Endothelial cell of umbilical vein (primary cell): ENCODE data around the gene M1AP. TPM values are rescaled to one million over a fixed set of nuclear protein-coding genes. Genes with fewer than 3 reads are reported as not detected.

ENCODE experiments used
- BruUV-seq: library from RNA; stranded (reverse); fragments of 400-500 nt; replicated peaks from 2 replicates; lab custom pipeline; 2021; lab: Mats Ljungman, UMichigan
- CTCF ChIA-PET: fragments of 300-600, 350-600 bp; sonication (Branson Sonifier 250); formaldehyde crosslinking; loops from one replicate; lab custom pipeline; 2021; ENCODE audit warnings: antibody characterized with exemption, inconsistent platforms; lab: Charles Lee
- POLR2A ChIA-PET: fragments of 300-600, 350-600 bp; sonication (Branson Sonifier 250); formaldehyde crosslinking; loops from one replicate; lab custom pipeline; 2021; ENCODE audit warnings: antibody characterized with exemption, inconsistent platforms; lab: Charles Lee
- DNase-seq: peaks from one replicate; pipeline ENCODE4 v3.0.0-alpha.2; 2011; ENCODE audit warnings: low read depth, low spot score
- FAIRE-seq: peaks from 2 replicates; lab custom pipeline; 2011; peaks lifted over from hg19 to GRCh38; lab: Jason Lieb, UNC
- H2AFZ ChIP-seq: 2 replicates; pipeline ENCODE4 v1.6.0; 2012; ENCODE audit warnings: low read depth, low read length, control low read depth, inconsistent platforms
- H3K27ac ChIP-seq: 2 replicates; pipeline ENCODE4 v1.5.1; 2011; ENCODE audit warnings: low read depth, mild to moderate bottlenecking, control low read depth, low read length, moderate library complexity; ENCODE audit not compliant: insufficient read depth
- H3K27me3 ChIP-seq, 2 experiments: 2 replicates each; pipeline versions ENCODE4 v1.6.0 to v1.6.1; 2011; ENCODE audit warnings: low read length in 2 of 2, mixed read lengths in 1 of 2; ENCODE audit not compliant: control insufficient read depth in 2 of 2, insufficient read depth in 2 of 2
- H3K36me3 ChIP-seq, 2 experiments: 2 replicates in 1 of 2; 3 replicates in 1 of 2; pipeline ENCODE4 v1.5.1; 2011; ENCODE audit warnings: low read length in 2 of 2, mild to moderate bottlenecking in 1 of 2, moderate library complexity in 1 of 2; ENCODE audit not compliant: control insufficient read depth in 2 of 2, insufficient read depth in 2 of 2; ENCODE audit errors: extremely low read depth in 1 of 2
- H3K4me1 ChIP-seq: 3 replicates; pipeline ENCODE4 v1.5.1; 2011; ENCODE audit warnings: mild to moderate bottlenecking, low read length; ENCODE audit not compliant: control insufficient read depth, insufficient read depth; ENCODE audit errors: extremely low read depth
- H3K4me2 ChIP-seq: 2 replicates; pipeline ENCODE4 v1.6.1; 2011; ENCODE audit warnings: low read length, control low read depth, mixed read lengths; ENCODE audit not compliant: insufficient read depth
- H3K4me3 ChIP-seq, 3 experiments: fragments of 200-600 bp in 1 of 3; sonication (generic), shearing (Covaris generic) in 1 of 3; replicated peaks in 1 of 3; 2 replicates each; pipeline ENCODE4 v1.5.1; 2011 to 2016; ENCODE audit warnings: control low read depth in 3 of 3, low read length in 3 of 3, mild to moderate bottlenecking in 2 of 3, inconsistent platforms in 1 of 3, low read depth in 1 of 3, moderate library complexity in 1 of 3; ENCODE audit not compliant: insufficient read depth in 1 of 3
- H3K79me2 ChIP-seq: 2 replicates; pipeline ENCODE4 v1.6.0; 2012; ENCODE audit warnings: low read length, inconsistent platforms; ENCODE audit not compliant: control insufficient read depth, insufficient read depth
- H3K9ac ChIP-seq: replicated peaks from 2 replicates; pipeline ENCODE3; 2011; ENCODE audit warnings: low read length, control low read depth; ENCODE audit not compliant: insufficient read depth; ENCODE audit errors: extremely low read depth
- H3K9me1 ChIP-seq: replicated peaks from 3 replicates; pipeline ENCODE4 v1.6.0; 2011; ENCODE audit warnings: mild to moderate bottlenecking, low read length; ENCODE audit not compliant: control insufficient read depth, insufficient read depth; ENCODE audit errors: extremely low read depth
- H3K9me3 ChIP-seq: replicated peaks from 2 replicates; pipeline ENCODE4 v1.5.1; 2012; ENCODE audit warnings: low read length, inconsistent platforms; ENCODE audit not compliant: control insufficient read depth, insufficient read depth
- H4K20me1 ChIP-seq: replicated peaks from 2 replicates; pipeline ENCODE3; 2011; ENCODE audit warnings: mild to moderate bottlenecking, low read length; ENCODE audit not compliant: control insufficient read depth, insufficient read depth; ENCODE audit errors: extremely low read depth
- EZH2 ChIP-seq: IDR thresholded peaks from 2 replicates; pipeline ENCODE4 v1.6.1; 2012; ENCODE audit warnings: borderline replicate concordance, low read depth, mild to moderate bottlenecking, moderate library complexity, low read length, inconsistent platforms; ENCODE audit not compliant: severe bottlenecking
- FOS ChIP-seq: IDR thresholded peaks from 2 replicates; pipeline ENCODE4 v1.6.1; 2011; ENCODE audit warnings: mild to moderate bottlenecking, low read length, moderate library complexity, borderline replicate concordance; ENCODE audit not compliant: insufficient read depth
- GATA2 ChIP-seq: IDR thresholded peaks from 2 replicates; pipeline ENCODE4 v1.7.0; 2011; ENCODE audit warnings: low read depth, mild to moderate bottlenecking, moderate library complexity, mixed read lengths, low read length; ENCODE audit not compliant: insufficient read length, insufficient read depth
- JUN ChIP-seq: IDR thresholded peaks from 2 replicates; pipeline ENCODE4 v1.6.1; 2011; ENCODE audit warnings: borderline replicate concordance, low read depth; ENCODE audit not compliant: insufficient read length, insufficient read depth
- MYC ChIP-seq: IDR thresholded peaks from one replicate; pipeline ENCODE4 v1.6.1; 2011; ENCODE audit warnings: mild to moderate bottlenecking, low read depth, low read length
- POLR2A ChIP-seq: IDR thresholded peaks from 2 replicates; pipeline ENCODE4 v1.6.1; 2012; ENCODE audit warnings: low read depth, mild to moderate bottlenecking, control low read depth, low read length
- POLR2AphosphoS5 ChIP-seq: IDR thresholded peaks from 2 replicates; pipeline ENCODE4 v1.6.1; 2012; ENCODE audit warnings: low read depth, mild to moderate bottlenecking, control low read depth, low read length, moderate library complexity; ENCODE audit not compliant: insufficient read depth
- dilution Hi-C: fragments of 300-500 bp; cut with MboI; formaldehyde crosslinking; loops from one replicate; pipeline ENCODE4 v1.15.0; 2019; ENCODE audit warnings: low sequenced_read_pairs; ENCODE audit not compliant: extremely low pct_ligation_motif_present
- intact Hi-C: fragments of 100-400 bp; cut with micrococcal nuclease; formaldehyde crosslinking; loops from one replicate; pipeline ENCODE4 v1.10.0; 2022
- polyA plus RNA-seq, 4 experiments: library from polyadenylated mRNA; depleted of rRNA in 3 of 4; stranded (reverse) in 3 of 4; unstranded in 1 of 4; fragments of >200 nt; gene quantifications; 2 replicates each; pipeline versions ENCODE4 v1.2.1 to v1.2.3, GENCODE V29; 2011 to 2012; ENCODE audit warnings: missing spikeins in 1 of 4
- total RNA-seq: library from RNA; stranded (reverse); gene quantifications from 2 replicates; pipeline ENCODE4 v1.2.3, GENCODE V29; 2021
- TF ChIP-seq, protein P1 (sequence below), 2 donors: IDR thresholded peaks; 1 replicate in 1 of 2; 2 replicates in 1 of 2; pipeline ENCODE4 v1.5.1; 2011; ENCODE audit warnings: low read length in 2 of 2, mild to moderate bottlenecking in 2 of 2, moderate library complexity in 2 of 2, control low read depth in 1 of 2, inconsistent platforms in 1 of 2, low read depth in 1 of 2; ENCODE audit not compliant: insufficient read depth in 1 of 2; ENCODE audit errors: extremely low read depth in 1 of 2
- TF ChIP-seq, protein P2 (sequence below): IDR thresholded peaks from 2 replicates; pipeline ENCODE4 v1.6.1; 2011; ENCODE audit not compliant: insufficient read depth, insufficient read length

Gene M1AP
- total and polyA plus RNA-seq, 2 donors (not counting 3 experiments of a cell fraction or from before 2014, with no cell fraction given): 0.04 TPM; not detected in 1

DNA sequence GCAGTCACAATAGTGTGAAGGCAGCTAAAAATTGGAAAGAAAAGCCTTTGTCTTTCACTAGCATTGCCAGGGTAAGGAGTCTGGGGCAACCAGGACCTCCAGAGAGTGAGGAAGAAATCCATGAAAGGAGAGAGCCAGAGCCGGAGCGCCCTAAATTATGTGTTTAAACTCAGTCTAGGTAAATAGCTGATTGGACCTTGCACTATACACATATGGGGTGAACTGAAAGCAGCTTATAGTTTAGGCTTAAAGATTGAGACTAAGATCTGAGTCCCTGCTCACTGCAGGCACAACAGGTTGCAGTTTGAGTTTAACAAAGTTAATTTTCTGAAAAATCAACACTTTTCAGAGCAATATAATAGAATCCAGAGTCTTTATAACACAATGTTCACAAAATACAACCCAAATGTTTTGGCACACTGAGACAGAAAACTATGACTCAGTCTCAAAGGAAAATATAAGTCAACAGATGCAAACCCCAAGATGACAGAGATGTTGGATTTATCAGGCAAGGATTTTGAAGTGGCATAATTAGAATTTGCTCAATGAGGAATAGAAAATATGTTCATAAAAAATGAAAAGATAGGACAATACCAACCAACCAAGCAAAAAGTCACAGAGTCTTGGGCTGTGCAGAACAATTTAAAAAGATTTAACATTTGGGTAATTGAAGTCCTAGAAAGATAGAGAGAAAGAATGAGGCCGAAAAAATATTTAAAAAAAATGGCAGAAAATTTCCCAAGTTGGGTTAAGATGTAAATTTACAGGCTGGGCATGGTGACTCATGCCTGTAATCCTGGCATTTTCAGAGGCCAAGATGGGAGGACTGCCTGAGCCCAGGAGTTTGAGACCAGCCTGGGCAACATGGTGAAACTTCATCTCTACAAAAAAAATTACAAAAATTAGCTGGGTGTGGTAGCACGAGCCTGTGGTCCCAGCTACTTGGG, 54.0 kb downstream of the M1AP start:
- Histone ChIP-seq H3K4me3 (no peak overlapping the region), H3K27me3 (peaks cover 23 to 53% of the 10 kb centered on the region in 2 experiments), H3K79me2 (no peaks in the 10 kb centered on the region), H3K9me3 (no peaks in the 10 kb centered on the region), H3K27ac (no peak overlapping the region), H3K4me2 (no peak overlapping the region), H3K36me3 (no peaks in the 10 kb centered on the region), H3K9ac (no peak overlapping the region), H3K9me1 (no peaks in the 10 kb centered on the region), H4K20me1 (no peaks in the 10 kb centered on the region), H2AFZ (no peak overlapping the region), H3K4me1 (no peaks in the 10 kb centered on the region)
- dilution Hi-C loops (no loop called here), intact Hi-C loops (no loop called here)
- no TSS peak for BruUV-seq
- no peak for FAIRE-seq
- TF ChIP-seq POLR2AphosphoS5: no peak
- no peak for TF ChIP-seq POLR2A
- TF ChIP-seq, protein P1, sequence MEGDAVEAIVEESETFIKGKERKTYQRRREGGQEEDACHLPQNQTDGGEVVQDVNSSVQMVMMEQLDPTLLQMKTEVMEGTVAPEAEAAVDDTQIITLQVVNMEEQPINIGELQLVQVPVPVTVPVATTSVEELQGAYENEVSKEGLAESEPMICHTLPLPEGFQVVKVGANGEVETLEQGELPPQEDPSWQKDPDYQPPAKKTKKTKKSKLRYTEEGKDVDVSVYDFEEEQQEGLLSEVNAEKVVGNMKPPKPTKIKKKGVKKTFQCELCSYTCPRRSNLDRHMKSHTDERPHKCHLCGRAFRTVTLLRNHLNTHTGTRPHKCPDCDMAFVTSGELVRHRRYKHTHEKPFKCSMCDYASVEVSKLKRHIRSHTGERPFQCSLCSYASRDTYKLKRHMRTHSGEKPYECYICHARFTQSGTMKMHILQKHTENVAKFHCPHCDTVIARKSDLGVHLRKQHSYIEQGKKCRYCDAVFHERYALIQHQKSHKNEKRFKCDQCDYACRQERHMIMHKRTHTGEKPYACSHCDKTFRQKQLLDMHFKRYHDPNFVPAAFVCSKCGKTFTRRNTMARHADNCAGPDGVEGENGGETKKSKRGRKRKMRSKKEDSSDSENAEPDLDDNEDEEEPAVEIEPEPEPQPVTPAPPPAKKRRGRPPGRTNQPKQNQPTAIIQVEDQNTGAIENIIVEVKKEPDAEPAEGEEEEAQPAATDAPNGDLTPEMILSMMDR (IDR thresholded peaks at IDR 0.05; ENCODE audit: extremely low read depth in 1 of 2, insufficient read depth in 1 of 2, low read depth in 1 of 2, low read length in 2 of 2): no peak
- no peak for TF ChIP-seq JUN
- no peak for TF ChIP-seq FOS
- no peak for TF ChIP-seq EZH2
- TF ChIP-seq MYC: no peak
- no peak for TF ChIP-seq GATA2
- TF ChIP-seq, protein P2, sequence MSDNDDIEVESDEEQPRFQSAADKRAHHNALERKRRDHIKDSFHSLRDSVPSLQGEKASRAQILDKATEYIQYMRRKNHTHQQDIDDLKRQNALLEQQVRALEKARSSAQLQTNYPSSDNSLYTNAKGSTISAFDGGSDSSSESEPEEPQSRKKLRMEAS: no peak
- DNase-seq: no peak
- ChIA-PET POLR2A (no interaction called here), CTCF (interaction anchor here (1.0 to 1.1 kb wide), 2 partner anchors 8 to 87 kb away, joined by 3 read pairs; partner anchors contain the start of gene PCGF1)
